Left ventricle myocardium inferior (tissue), 1 donor: Measurements from ENCODE around the gene ACTR8. TPM values are rescaled to one million over a fixed set of nuclear protein-coding genes. Genes with fewer than 3 reads are reported as not detected.

Experiments used
- DNase-seq: peaks from one replicate; pipeline ENCODE4 v3.0.0-alpha.2; 2020
- H3K27ac ChIP-seq: fragments of 200-600 bp; replicated peaks from 2 replicates; pipeline ENCODE4 v1.8.0; 2021
- H3K27me3 ChIP-seq: fragments of 200-600 bp; 2 replicates; pipeline ENCODE4 v1.8.0; 2021; ENCODE audit warnings: low read depth
- H3K36me3 ChIP-seq: fragments of 200-600 bp; 2 replicates; pipeline ENCODE4 v1.8.0; 2021
- H3K4me1 ChIP-seq: fragments of 200-600 bp; 2 replicates; pipeline ENCODE4 v1.8.0; 2021
- H3K4me3 ChIP-seq: fragments of 200-600 bp; 2 replicates; pipeline ENCODE4 v1.8.0; 2021; ENCODE audit warnings: mild to moderate bottlenecking, moderate library complexity
- H3K9me3 ChIP-seq: fragments of 200-600 bp; replicated peaks from 2 replicates; pipeline ENCODE4 v1.8.0; 2021
- intact Hi-C: fragments of 100-400 bp; cut with micrococcal nuclease; formaldehyde crosslinking; loops from one replicate; pipeline ENCODE4 v1.11.0; 2022
- total RNA-seq: library from RNA; stranded (reverse); fragmentation: NEBNext Ultra II Directional; extraction: Animal tissue kit (Norgen Biotek cat#: 25700); gene quantifications from one replicate; pipeline ENCODE4 v1.2.1, GENCODE V29; 2021
- TF ChIP-seq, protein P1 (sequence below): fragments of 200-600 bp; IDR thresholded peaks from 2 replicates; pipeline ENCODE4 v1.8.0; 2021; ENCODE audit warnings: antibody characterized with exemption, mild to moderate bottlenecking, borderline replicate concordance
- donor health status: DM: no; HTN: yes; CAD: no; lungs with severe emphysema.

ACTR8 gene
- total RNA-seq, 1 donor from 2014 or later, result 33.2 TPM

DNA sequence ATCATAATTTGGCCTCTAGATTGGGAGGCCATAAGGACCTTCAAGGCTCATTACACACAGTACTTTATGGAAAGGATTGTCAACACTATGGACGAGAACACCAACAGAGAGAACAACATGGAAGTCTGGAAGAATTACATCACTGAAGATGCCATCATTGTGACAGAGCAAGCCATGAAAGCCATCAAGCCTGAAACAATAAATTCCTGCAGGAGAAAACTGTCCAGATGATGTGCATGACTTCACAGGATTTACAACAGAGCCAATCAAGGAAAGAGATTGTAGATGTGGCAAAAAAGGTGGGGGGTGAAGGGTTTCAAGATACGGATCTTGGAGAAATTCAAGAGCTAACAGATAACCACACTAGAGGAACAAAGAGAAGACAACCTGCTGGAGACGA lies 19.7 kb downstream of the ACTR8 start:
- H3K27me3 ChIP-seq, result no peaks in the 10 kb centered on the region
- TF ChIP-seq, protein P1, sequence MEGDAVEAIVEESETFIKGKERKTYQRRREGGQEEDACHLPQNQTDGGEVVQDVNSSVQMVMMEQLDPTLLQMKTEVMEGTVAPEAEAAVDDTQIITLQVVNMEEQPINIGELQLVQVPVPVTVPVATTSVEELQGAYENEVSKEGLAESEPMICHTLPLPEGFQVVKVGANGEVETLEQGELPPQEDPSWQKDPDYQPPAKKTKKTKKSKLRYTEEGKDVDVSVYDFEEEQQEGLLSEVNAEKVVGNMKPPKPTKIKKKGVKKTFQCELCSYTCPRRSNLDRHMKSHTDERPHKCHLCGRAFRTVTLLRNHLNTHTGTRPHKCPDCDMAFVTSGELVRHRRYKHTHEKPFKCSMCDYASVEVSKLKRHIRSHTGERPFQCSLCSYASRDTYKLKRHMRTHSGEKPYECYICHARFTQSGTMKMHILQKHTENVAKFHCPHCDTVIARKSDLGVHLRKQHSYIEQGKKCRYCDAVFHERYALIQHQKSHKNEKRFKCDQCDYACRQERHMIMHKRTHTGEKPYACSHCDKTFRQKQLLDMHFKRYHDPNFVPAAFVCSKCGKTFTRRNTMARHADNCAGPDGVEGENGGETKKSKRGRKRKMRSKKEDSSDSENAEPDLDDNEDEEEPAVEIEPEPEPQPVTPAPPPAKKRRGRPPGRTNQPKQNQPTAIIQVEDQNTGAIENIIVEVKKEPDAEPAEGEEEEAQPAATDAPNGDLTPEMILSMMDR, result no peak
- no peaks in the 10 kb centered on the region for H3K9me3 ChIP-seq
- no peak overlapping the region for H3K27ac ChIP-seq
- H3K36me3 ChIP-seq, result peaks cover 61% of the 10 kb centered on the region
- DNase-seq, result no peak
- no peak overlapping the region for H3K4me3 ChIP-seq
- H3K4me1 ChIP-seq, result peaks cover 10% of the 10 kb centered on the region
- intact Hi-C loops, result no loop called here

DNA sequence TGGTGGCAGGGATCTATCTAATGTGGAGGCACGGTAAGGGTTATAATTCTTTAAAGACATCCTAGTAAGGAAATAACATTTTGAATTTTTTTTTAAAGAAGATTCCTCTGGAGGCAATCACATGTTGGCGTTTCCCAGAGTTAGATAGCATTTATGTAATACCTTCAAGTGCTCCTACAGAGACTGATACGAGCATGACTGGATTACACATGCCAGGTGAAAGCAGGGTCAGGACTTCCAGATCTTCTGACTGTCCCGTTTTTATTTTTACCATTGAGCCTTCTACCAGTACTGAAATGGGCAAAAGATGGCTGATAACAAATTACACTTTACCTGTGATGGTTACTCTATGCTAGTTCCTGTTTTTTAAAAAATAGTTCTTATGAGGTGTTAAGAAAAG lies 21.8 kb downstream of the ACTR8 start:
- no peaks in the 10 kb centered on the region for H3K27me3 ChIP-seq
- no peak for DNase-seq
- intact Hi-C loops, result no loop called here

DNA sequence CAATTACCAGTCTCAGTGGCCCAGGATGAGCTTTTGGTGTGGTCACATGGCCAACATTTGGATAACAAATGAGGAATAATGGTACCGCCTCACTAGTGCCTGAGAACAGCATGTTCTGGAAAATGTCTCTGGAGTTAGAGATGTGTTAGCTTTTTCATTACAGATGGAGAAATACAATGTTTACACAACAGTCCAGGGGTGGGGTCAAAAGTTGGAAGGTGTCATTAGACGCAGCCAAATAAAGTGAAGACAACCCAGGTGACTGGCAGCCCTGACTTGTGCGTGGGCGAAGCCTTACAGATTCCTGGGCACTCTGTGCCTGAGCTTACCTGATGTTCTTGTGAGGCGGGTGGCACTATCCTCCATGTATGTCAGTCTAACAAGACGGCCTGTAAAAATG lies 22.8 kb downstream of the ACTR8 start:
- Histone ChIP-seq H3K36me3 (peaks cover 32% of the 10 kb centered on the region), H3K4me3 (no peak overlapping the region), H3K27ac (peak overlapping the region; percentile 5), H3K27me3 (no peaks in the 10 kb centered on the region), H3K9me3 (no peaks in the 10 kb centered on the region), H3K4me1 (peaks cover 10% of the 10 kb centered on the region)
- DNase-seq, result no peak
- TF ChIP-seq, protein P1, result no peak
- intact Hi-C loops, result no loop called here

More for the DNA sequence above, 21.8 kb downstream of the ACTR8 start:
- Histone ChIP-seq H3K4me1 (peaks cover 10% of the 10 kb centered on the region), H3K27ac (peak overlapping the region; percentile 5), H3K4me3 (no peak overlapping the region), H3K9me3 (no peaks in the 10 kb centered on the region), H3K36me3 (peaks cover 42% of the 10 kb centered on the region)
- TF ChIP-seq, protein P1, result no peak

DNA sequence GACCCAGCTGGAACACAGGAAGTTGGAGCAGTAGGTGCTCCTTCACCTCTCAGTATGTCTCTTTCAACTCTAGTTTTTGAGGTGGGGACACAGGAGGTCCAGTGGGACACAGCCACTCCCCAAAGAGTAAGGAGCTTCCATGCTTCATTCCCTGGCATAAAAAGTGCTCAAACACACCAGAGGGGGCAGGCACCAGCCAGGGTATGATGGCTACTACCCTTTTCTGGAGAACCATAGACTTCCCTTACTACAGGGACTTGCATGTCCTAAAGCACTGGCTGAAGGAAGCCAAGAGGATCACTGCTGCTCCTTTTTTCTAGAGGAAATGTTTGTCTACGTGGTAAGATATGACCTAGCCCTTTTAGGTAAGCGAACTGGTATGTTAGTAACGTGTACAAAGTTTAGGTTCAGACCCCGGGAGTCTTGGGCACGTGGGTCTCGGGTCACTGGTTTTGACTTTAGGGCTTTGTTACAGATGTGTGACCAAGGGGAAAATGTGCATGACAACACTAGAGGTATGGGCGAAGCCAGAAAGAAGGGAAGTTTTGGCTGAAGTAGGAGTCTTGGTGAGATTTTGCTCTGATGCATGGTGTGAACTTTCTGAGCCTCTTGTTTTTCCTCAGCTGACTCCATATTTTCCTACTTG lies 23.7 kb downstream of the ACTR8 start:
- peaks cover 10% of the 10 kb centered on the region for H3K4me1 ChIP-seq
- H3K36me3 ChIP-seq, result peaks cover 22% of the 10 kb centered on the region
- no peak overlapping the region for H3K4me3 ChIP-seq
- DNase-seq, result no peak
- H3K9me3 ChIP-seq, result no peaks in the 10 kb centered on the region
- no peak overlapping the region for H3K27ac ChIP-seq
- H3K27me3 ChIP-seq, result no peaks in the 10 kb centered on the region
- TF ChIP-seq, protein P1, result no peak
- intact Hi-C loops, result no loop called here

DNA sequence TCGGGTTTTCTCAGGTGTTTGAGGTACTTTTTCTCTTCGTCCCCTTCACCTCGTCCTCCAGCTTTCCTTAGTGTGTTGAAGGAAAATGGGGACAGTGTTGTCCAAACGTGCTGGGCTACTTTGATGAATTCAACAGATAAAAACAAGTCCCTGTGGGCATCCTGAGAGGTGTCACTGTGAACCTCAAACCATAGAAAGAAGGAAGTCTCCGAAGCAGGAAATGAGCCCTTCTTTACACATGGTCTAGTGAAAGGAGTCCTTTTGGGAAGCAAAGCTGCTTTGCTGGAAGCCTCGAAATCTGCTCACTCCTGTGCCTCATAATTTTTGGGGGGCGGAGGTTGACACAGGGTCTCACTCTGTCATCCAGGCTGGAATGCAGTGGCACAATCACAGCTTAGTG lies 25.0 kb downstream of the ACTR8 start:
- Histone ChIP-seq H3K27me3 (no peaks in the 10 kb centered on the region), H3K4me3 (no peak overlapping the region), H3K9me3 (no peaks in the 10 kb centered on the region), H3K4me1 (peaks cover 10% of the 10 kb centered on the region), H3K27ac (no peak overlapping the region), H3K36me3 (peaks cover 10% of the 10 kb centered on the region)
- DNase-seq, result no peak
- intact Hi-C loops, result no loop called here
- TF ChIP-seq, protein P1, result no peak
